Effector CD8-positive, alpha-beta T cell (primary cell): ENCODE data around the gene DNAH5.
"Not testable (repeated sequence)": the region's sequence is repeated elsewhere in the genome, so short reads cannot be mapped to it uniquely, and the experiment has no call there.

Experiments
- DNase-seq: peaks from one replicate; lab custom pipeline; 2025; lab: John Stamatoyannopoulos, UW
- total RNA-seq, 4 experiments: gene quantifications; one replicate each; lab custom pipeline; 2026; lab: John Stamatoyannopoulos, UW

DNAH5 gene
- total RNA-seq: 0 to 0.44 (median 0.27) reads per million in 4 experiments

- no peak for DNase-seq
Observed at GRCh38 chr5:13944560-13945199, at the start of gene DNAH5. Gene DNAH5, minus strand, starts transcription at chr5:13944688. Its CDS starts 250 bp downstream, at chr5:13944438.

- DNase-seq: no peak
Observed at GRCh38 chr5:13993926-13994325, 49.4 kb upstream of the DNAH5 start.

- DNase-seq: no peak
Observed at GRCh38 chr5:13992795-13993194, 48.3 kb upstream of the DNAH5 start.

GRCh38 chr5:13991365-13991764, 46.9 kb upstream of the DNAH5 start:
- DNase-seq: no peak

- no peak for DNase-seq
Observed at GRCh38 chr5:13990896-13991295, 46.4 kb upstream of the DNAH5 start.

- DNase-seq: no peak
Observed at GRCh38 chr5:13989832-13990231, 45.3 kb upstream of the DNAH5 start.

GRCh38 chr5:13987843-13988464, 43.5 kb upstream of the DNAH5 start:
- no peak for DNase-seq

GRCh38 chr5:13985731-13986418, 41.4 kb upstream of the DNAH5 start:
- DNase-seq: no peak

- DNase-seq: not testable (repeated sequence)
Observed at GRCh38 chr5:13984888-13985287, 40.4 kb upstream of the DNAH5 start.

- no peak for DNase-seq
Observed at GRCh38 chr5:13976867-13977830, 32.7 kb upstream of the DNAH5 start.

- DNase-seq: no peak
Observed at GRCh38 chr5:13976223-13976622, 31.7 kb upstream of the DNAH5 start.

GRCh38 chr5:13975246-13975645, 30.8 kb upstream of the DNAH5 start:
- DNase-seq: no peak

- no peak for DNase-seq
Observed at GRCh38 chr5:13973724-13974123, 29.2 kb upstream of the DNAH5 start.

- no peak for DNase-seq
Observed at GRCh38 chr5:13972029-13972428, 27.5 kb upstream of the DNAH5 start.

GRCh38 chr5:13957032-13957645, 12.7 kb upstream of the DNAH5 start:
- no peak for DNase-seq

- DNase-seq: no peak
Observed at GRCh38 chr5:13956471-13956870, 12.0 kb upstream of the DNAH5 start.

- DNase-seq: no peak
Observed at GRCh38 chr5:13955896-13956295, 11.4 kb upstream of the DNAH5 start.

GRCh38 chr5:13946111-13946510, 1.6 kb upstream of the DNAH5 start:
- no peak for DNase-seq

GRCh38 chr5:13945271-13945670, 783 bp upstream of the DNAH5 start:
- no peak for DNase-seq

- DNase-seq: no peak
Observed at GRCh38 chr5:13943676-13944075, 812 bp downstream of the DNAH5 start.

GRCh38 chr5:13941468-13941867, 3.0 kb downstream of the DNAH5 start:
- no peak for DNase-seq

- no peak for DNase-seq
Observed at GRCh38 chr5:13939638-13940037, 4.8 kb downstream of the DNAH5 start.
